HCT116 (cell line): ENCODE results near the gene LTBR. TPM values are rescaled to one million over a fixed set of nuclear protein-coding genes. Genes with fewer than 3 reads are reported as not detected.

Experiments used
- ATAC-seq: fragments of 200-7000 bp; cut with Tn5 transposase; 2 replicates; pipeline ENCODE4 v1.9.1; 2020; ENCODE audit warnings: mild to moderate bottlenecking, moderate library complexity
- BruUV-seq: library from RNA; stranded (reverse); fragments of 400-500 nt; replicated peaks from 2 replicates; lab custom pipeline; 2021; lab: Mats Ljungman, UMichigan
- CTCF ChIA-PET: fragments of 300-600 bp; sonication (Branson Sonifier 250); formaldehyde crosslinking; loops from one replicate; lab custom pipeline; 2021; ENCODE audit warnings: antibody characterized with exemption; lab: Charles Lee
- POLR2A ChIA-PET: fragments of 300-600, 350-600 bp; sonication (Branson Sonifier 250); formaldehyde crosslinking; loops from one replicate; lab custom pipeline; 2021; ENCODE audit warnings: antibody characterized with exemption; lab: Charles Lee
- RAD21 ChIA-PET, 2 experiments: fragments of 300-600 bp; sonication (Branson Sonifier 250); formaldehyde crosslinking; loops; one replicate each; lab custom pipeline; 2023; ENCODE audit warnings: low total read pairs in 2 of 2; ENCODE audit not compliant: uncharacterized antibody in 2 of 2, unreplicated experiment in 2 of 2, low non-redundant PET in 1 of 2; lab: Charles Lee
- DNase-seq: peaks from one replicate; pipeline ENCODE4 v3.0.0-alpha.2; 2010; ENCODE audit warnings: low read depth, low spot score
- H2AFZ ChIP-seq: fragments of 200-600 bp; shearing (Covaris generic), sonication (generic); 2 replicates; pipeline ENCODE4 v1.6.1; 2017; ENCODE audit warnings: low read depth, mixed run types, mixed read lengths, antibody characterized with exemption, low read length; ENCODE audit not compliant: poor library complexity, severe bottlenecking
- H3K27ac ChIP-seq: 2 replicates; pipeline ENCODE4 v1.5.1; 2012; ENCODE audit warnings: low read depth, low read length
- H3K27me3 ChIP-seq: fragments of 200-600 bp; sonication (generic); 2 replicates; pipeline ENCODE4 v1.6.1; 2016; ENCODE audit warnings: mixed run types, low read length, mixed read lengths; ENCODE audit not compliant: insufficient read depth
- H3K36me3 ChIP-seq, 2 experiments: fragments of 200-500 bp in 1 of 2; fragments of 200-600 bp in 1 of 2; sonication (Bioruptor generic) in 1 of 2; sonication (generic) in 1 of 2; 2 replicates each; pipeline versions ENCODE4 v1.5.1 to v1.6.1; 2014 to 2016; ENCODE audit warnings: low read length in 2 of 2, inconsistent platforms in 1 of 2, mixed read lengths in 1 of 2, mixed run types in 1 of 2; ENCODE audit not compliant: insufficient read depth in 2 of 2, control insufficient read depth in 1 of 2
- H3K4me1 ChIP-seq, 2 experiments: fragments of 200-600 bp in 1 of 2; sonication (generic) in 1 of 2; 2 replicates each; pipeline versions ENCODE4 v1.5.1 to v1.6.1; 2012 to 2017; ENCODE audit warnings: low read length in 2 of 2, inconsistent platforms in 1 of 2, mild to moderate bottlenecking in 1 of 2, mixed read lengths in 1 of 2, mixed run types in 1 of 2, moderate library complexity in 1 of 2; ENCODE audit not compliant: insufficient read depth in 2 of 2, control insufficient read depth in 1 of 2
- H3K4me2 ChIP-seq: fragments of 200-600 bp; sonication (generic); 2 replicates; pipeline ENCODE4 v1.6.1; 2017; ENCODE audit warnings: mixed run types, low read length, mixed read lengths
- H3K4me3 ChIP-seq, 2 experiments: fragments of 200-600 bp in 1 of 2; sonication (generic) in 1 of 2; replicated peaks in 1 of 2; 2 replicates each; pipeline ENCODE4 v1.5.1; 2011 to 2016; ENCODE audit warnings: low read length in 2 of 2, control low read depth in 1 of 2, low read depth in 1 of 2, mild to moderate bottlenecking in 1 of 2, mixed read lengths in 1 of 2, mixed run types in 1 of 2
- H3K79me2 ChIP-seq: fragments of 200-600 bp; sonication (generic); 2 replicates; pipeline ENCODE4 v1.6.1; 2017; ENCODE audit warnings: mild to moderate bottlenecking, mixed run types, low read length, moderate library complexity, mixed read lengths; ENCODE audit not compliant: insufficient read depth
- H3K9ac ChIP-seq: fragments of 200-600 bp; sonication (generic); 2 replicates; pipeline ENCODE4 v1.6.1; 2016; ENCODE audit warnings: low read length, mixed read lengths
- H3K9me2 ChIP-seq: fragments of 200-600 bp; sonication (generic), shearing (Covaris generic); 2 replicates; pipeline ENCODE4 v1.6.1; 2017; ENCODE audit warnings: mixed run types, mild to moderate bottlenecking, moderate library complexity; ENCODE audit not compliant: insufficient read depth
- H3K9me3 ChIP-seq, 2 experiments: fragments of 200-500 bp in 1 of 2; fragments of 200-600 bp in 1 of 2; sonication (Bioruptor generic) in 1 of 2; sonication (generic) in 1 of 2; 2 replicates each; pipeline ENCODE4 v1.6.1; 2014 to 2017; ENCODE audit warnings: low read length in 2 of 2, mixed read lengths in 2 of 2, inconsistent platforms in 1 of 2, low read depth in 1 of 2, mild to moderate bottlenecking in 1 of 2, mixed run types in 1 of 2, moderate library complexity in 1 of 2; ENCODE audit not compliant: control insufficient read depth in 1 of 2, insufficient read depth in 1 of 2
- H4K20me1 ChIP-seq: fragments of 200-600 bp; sonication (generic), shearing (Covaris generic); 2 replicates; pipeline ENCODE4 v1.6.1; 2017; ENCODE audit warnings: mixed run types, mild to moderate bottlenecking, moderate library complexity; ENCODE audit not compliant: insufficient read depth
- CEBPB ChIP-seq: IDR thresholded peaks from 2 replicates; pipeline ENCODE4 v1.6.1; 2012; ENCODE audit warnings: low read depth
- ELF1 ChIP-seq: IDR thresholded peaks from 2 replicates; pipeline ENCODE4 v1.6.1; 2012; ENCODE audit warnings: low read depth, borderline replicate concordance
- POLR2AphosphoS5 ChIP-seq: IDR thresholded peaks from 2 replicates; pipeline ENCODE4 v1.6.1; 2011; ENCODE audit warnings: mild to moderate bottlenecking, low read depth, low read length, moderate library complexity
- SIN3A ChIP-seq: IDR thresholded peaks from 2 replicates; pipeline ENCODE4 v1.6.1; 2012; ENCODE audit warnings: low read depth
- SP1 ChIP-seq: IDR thresholded peaks from 2 replicates; pipeline ENCODE4 v1.6.1; 2012; ENCODE audit warnings: low read depth
- TCF7L2 ChIP-seq: IDR thresholded peaks from 2 replicates; pipeline ENCODE4 v1.7.0; 2011; ENCODE audit warnings: borderline replicate concordance, inconsistent platforms; ENCODE audit not compliant: insufficient read depth, insufficient read length; ENCODE audit errors: extremely low read depth
- YY1 ChIP-seq: IDR thresholded peaks from 2 replicates; pipeline ENCODE4 v1.6.1; 2011; ENCODE audit warnings: low read length, low read depth, moderate library complexity, mild to moderate bottlenecking; ENCODE audit not compliant: insufficient replicate concordance; ENCODE audit errors: extremely low read depth
- ZNF274 ChIP-seq: fragments of 200-500 bp; sonication (Bioruptor generic); IDR thresholded peaks from 2 replicates; pipeline ENCODE4 v1.6.1; 2014; ENCODE audit warnings: mild to moderate bottlenecking, low read depth, low read length, inconsistent platforms
- intact Hi-C: fragments of 100-400 bp; cut with micrococcal nuclease; formaldehyde crosslinking; loops from 2 replicates; pipeline ENCODE4 v1.10.0; 2022
- total RNA-seq: library from RNA; stranded (reverse); gene quantifications from one replicate; pipeline ENCODE4 v1.2.1, GENCODE V29; 2021; ENCODE audit not compliant: unreplicated experiment
- TF ChIP-seq, protein P1 (sequence below): IDR thresholded peaks from 2 replicates; pipeline ENCODE4 v1.6.1; 2012; ENCODE audit warnings: low read depth
- TF ChIP-seq, protein P2 (sequence below): IDR thresholded peaks from 2 replicates; pipeline ENCODE4 v1.6.1; 2012
- TF ChIP-seq, protein P3 (sequence below): IDR thresholded peaks from 2 replicates; pipeline ENCODE4 v1.6.1; 2012

Gene LTBR
- total RNA-seq, 1 experiment from 2014 or later: 128 TPM

DNA sequence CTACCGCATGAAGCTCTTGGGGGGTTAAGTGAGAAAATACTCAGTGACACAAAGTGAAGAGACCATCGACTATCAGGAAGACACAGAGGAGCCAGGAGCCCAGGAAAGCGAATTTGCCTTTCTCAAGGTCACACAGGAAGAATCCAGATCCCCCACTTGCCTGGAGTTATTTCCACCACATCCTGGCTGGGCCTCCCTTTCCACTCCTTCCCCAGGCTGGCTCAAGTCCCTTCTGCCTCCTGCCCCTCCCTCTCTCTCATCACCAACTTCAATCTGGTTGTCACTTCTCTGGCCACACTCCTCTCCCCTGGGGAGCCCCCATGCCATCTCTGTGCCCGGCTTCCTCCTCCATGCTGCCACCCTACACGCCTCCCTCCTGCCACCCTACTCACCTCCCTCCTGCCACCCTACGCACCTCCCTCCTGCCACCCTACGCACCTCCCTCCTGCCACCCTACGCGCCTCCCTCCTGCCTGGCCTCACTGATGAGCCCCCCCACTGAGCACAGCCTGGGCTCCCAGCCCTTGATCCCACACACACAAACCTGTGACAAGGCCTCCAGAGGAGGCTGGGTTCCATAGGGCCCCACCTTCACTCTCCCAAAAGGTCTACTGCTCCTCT lies 14.9 kb upstream of the LTBR start:
- CTCF ChIA-PET: interaction anchor here (1.2 to 1.4 kb wide), 2 partner anchors 33 to 43 kb away, joined by 4 read pairs; no protein-coding TSS in a partner anchor
- Histone ChIP-seq H3K9me2 (no peaks in the 10 kb centered on the region), H3K27me3 (no peaks in the 10 kb centered on the region), H3K79me2 (peaks cover 74% of the 10 kb centered on the region), H3K9ac (peak overlapping the region; percentile 70), H3K4me2 (peak overlapping the region; percentile 72), H4K20me1 (no peaks in the 10 kb centered on the region), H3K27ac (peak overlapping the region; percentile 100), H3K36me3 (peaks cover 0 to 15% of the 10 kb centered on the region in 2 experiments; a peak in 1 of 4 replicates), H3K9me3 (no peaks in the 10 kb centered on the region), H3K4me1 (peaks cover 76 to 99% of the 10 kb centered on the region in 2 experiments), H3K4me3 (peak overlapping the region; percentile 24 to 49), H2AFZ (no peak overlapping the region)
- RAD21 ChIA-PET: no interaction called here
- no TSS peak for BruUV-seq
- intact Hi-C loops: no loop called here
- peak; percentile 43 for ATAC-seq
- no peak for DNase-seq
- TF ChIP-seq SIN3A (no peak), ZNF274 (no peak), ELF1 (no peak), TCF7L2 (peak; percentile 83), SP1 (no peak), YY1 (peak; percentile 8)
- POLR2A ChIA-PET: interaction anchor here (3.8 kb wide), 1 partner anchor 33 kb away, joined by 29 read pairs; no protein-coding TSS in a partner anchor

DNA sequence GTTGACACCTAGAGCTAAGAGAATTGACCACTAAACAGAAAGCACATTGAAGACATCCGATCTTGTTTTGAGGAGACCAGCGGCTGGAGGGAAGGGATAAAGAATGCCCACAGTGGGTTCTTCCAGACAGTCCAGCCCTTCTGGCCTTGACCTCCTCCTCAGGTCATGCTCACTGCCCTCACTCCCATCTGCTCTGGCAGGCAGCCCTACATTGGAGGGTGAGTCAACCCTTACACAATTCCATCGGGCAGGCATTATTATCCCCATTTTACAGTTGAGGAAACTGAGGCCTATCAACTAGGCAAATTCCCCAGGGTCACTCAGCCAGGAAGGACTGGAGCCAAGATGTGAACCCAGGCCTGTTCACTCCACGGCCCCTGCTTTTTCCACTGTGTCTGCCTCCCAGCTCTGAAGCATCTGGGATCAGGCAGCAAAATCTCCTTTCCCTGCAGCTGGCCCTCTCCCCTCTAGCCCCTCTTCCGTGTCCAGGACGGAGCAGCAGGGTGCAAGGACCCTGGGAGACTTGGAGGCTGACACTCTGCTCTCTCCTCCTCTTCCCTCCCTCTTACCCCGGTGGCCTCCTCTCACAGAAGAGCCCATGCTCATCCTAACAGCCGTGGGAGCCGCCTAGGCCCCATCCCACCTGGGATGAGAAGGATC lies 13.9 kb upstream of the LTBR start:
- Histone ChIP-seq H3K4me3 (peak overlapping the region; percentile 20 to 49), H2AFZ (no peak overlapping the region), H3K4me1 (peaks cover 78 to 99% of the 10 kb centered on the region in 2 experiments), H3K9me2 (no peaks in the 10 kb centered on the region), H3K9me3 (no peaks in the 10 kb centered on the region), H3K79me2 (peaks cover 74% of the 10 kb centered on the region), H3K27me3 (no peaks in the 10 kb centered on the region), H4K20me1 (no peaks in the 10 kb centered on the region), H3K9ac (peak overlapping the region; percentile 70), H3K36me3 (peaks cover 0 to 15% of the 10 kb centered on the region in 2 experiments; a peak in 1 of 4 replicates), H3K4me2 (peak overlapping the region; percentile 72), H3K27ac (peak overlapping the region; percentile 100)
- CTCF ChIA-PET: interaction anchor here (1.3 kb wide), 1 partner anchor 15 kb away, joined by 3 read pairs; no protein-coding TSS in a partner anchor
- RAD21 ChIA-PET: interaction anchor here (0.8 to 1.0 kb wide), 2 partner anchors 28 to 95 kb away, joined by 3 to 5 read pairs; partner anchors contain the start of gene TNFRSF1A (in 1 of the 2)
- POLR2A ChIA-PET: interaction anchor here (1.0 to 3.8 kb wide), 4 partner anchors 12 to 164 kb away, joined by 5 to 29 read pairs (median 12); partner anchors contain the start of genes GAPDH and VAMP1
- no TSS peak for BruUV-seq
- ATAC-seq (no peak), DNase-seq (no peak)
- intact Hi-C loops: no loop called here
- TF ChIP-seq, protein P1, sequence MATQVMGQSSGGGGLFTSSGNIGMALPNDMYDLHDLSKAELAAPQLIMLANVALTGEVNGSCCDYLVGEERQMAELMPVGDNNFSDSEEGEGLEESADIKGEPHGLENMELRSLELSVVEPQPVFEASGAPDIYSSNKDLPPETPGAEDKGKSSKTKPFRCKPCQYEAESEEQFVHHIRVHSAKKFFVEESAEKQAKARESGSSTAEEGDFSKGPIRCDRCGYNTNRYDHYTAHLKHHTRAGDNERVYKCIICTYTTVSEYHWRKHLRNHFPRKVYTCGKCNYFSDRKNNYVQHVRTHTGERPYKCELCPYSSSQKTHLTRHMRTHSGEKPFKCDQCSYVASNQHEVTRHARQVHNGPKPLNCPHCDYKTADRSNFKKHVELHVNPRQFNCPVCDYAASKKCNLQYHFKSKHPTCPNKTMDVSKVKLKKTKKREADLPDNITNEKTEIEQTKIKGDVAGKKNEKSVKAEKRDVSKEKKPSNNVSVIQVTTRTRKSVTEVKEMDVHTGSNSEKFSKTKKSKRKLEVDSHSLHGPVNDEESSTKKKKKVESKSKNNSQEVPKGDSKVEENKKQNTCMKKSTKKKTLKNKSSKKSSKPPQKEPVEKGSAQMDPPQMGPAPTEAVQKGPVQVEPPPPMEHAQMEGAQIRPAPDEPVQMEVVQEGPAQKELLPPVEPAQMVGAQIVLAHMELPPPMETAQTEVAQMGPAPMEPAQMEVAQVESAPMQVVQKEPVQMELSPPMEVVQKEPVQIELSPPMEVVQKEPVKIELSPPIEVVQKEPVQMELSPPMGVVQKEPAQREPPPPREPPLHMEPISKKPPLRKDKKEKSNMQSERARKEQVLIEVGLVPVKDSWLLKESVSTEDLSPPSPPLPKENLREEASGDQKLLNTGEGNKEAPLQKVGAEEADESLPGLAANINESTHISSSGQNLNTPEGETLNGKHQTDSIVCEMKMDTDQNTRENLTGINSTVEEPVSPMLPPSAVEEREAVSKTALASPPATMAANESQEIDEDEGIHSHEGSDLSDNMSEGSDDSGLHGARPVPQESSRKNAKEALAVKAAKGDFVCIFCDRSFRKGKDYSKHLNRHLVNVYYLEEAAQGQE: no peak
- peak; percentile 40 for TF ChIP-seq POLR2AphosphoS5
- TF ChIP-seq, protein P2, sequence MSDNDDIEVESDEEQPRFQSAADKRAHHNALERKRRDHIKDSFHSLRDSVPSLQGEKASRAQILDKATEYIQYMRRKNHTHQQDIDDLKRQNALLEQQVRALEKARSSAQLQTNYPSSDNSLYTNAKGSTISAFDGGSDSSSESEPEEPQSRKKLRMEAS: no peak
- TF ChIP-seq, protein P3, sequence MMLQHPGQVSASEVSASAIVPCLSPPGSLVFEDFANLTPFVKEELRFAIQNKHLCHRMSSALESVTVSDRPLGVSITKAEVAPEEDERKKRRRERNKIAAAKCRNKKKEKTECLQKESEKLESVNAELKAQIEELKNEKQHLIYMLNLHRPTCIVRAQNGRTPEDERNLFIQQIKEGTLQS: no peak
- no peak for TF ChIP-seq CEBPB
